K562 (cell line): ENCODE results near the gene SENP8. TPM values are rescaled to one million over a fixed set of nuclear protein-coding genes. Genes with fewer than 3 reads are reported as not detected.

Source experiments
- ATAC-seq: fragments of 200-7000 bp; cut with Tn5 transposase; 3 replicates; pipeline ENCODE4 v1.9.1; 2020; ENCODE audit warnings: moderate library complexity
- BruUV-seq: library from RNA; stranded (reverse); fragments of 400-500 nt; replicated peaks from 2 replicates; lab custom pipeline; 2021; lab: Mats Ljungman, UMichigan
- CTCF ChIA-PET: fragments of 300-600 bp; formaldehyde crosslinking; extraction: SDS; loops from one replicate; lab custom pipeline; 2021; ENCODE audit warnings: low intra/inter-chr PET ratio; lab: Yijun Ruan, JAX
- POLR2A ChIA-PET: fragments of 300-600, 350-650 bp; sonication (Branson Sonifier 250); formaldehyde crosslinking; extraction: SDS; loops from one replicate; lab custom pipeline; 2021; ENCODE audit warnings: antibody characterized with exemption, inconsistent platforms; lab: Yijun Ruan, JAX
- DNase-seq, 4 experiments: peaks; one replicate each; pipeline versions ENCODE4 v3.0.0 to v3.0.0-alpha.2; 2011 to 2018; ENCODE audit warnings: low spot score in 3 of 4, mixed read lengths in 3 of 4; ENCODE audit errors: extremely low read depth in 1 of 4
- FAIRE-seq: peaks from 2 replicates; lab custom pipeline; 2011; peaks lifted over from hg19 to GRCh38; lab: Jason Lieb, UNC
- H2AFZ ChIP-seq: 2 replicates; pipeline ENCODE4 v1.6.0; 2011; ENCODE audit warnings: low read depth, low read length, control low read depth, inconsistent platforms
- H3K27ac ChIP-seq: fragments of 200-600 bp; 3 replicates; pipeline ENCODE4 v1.8.0; 2011; ENCODE audit warnings: low read depth, mild to moderate bottlenecking, control low read depth, inconsistent platforms, low read length, moderate library complexity, mixed read lengths; ENCODE audit errors: extremely low read depth
- H3K27me3 ChIP-seq, 2 experiments: fragments of 300-600 bp in 1 of 2; 2 replicates in 1 of 2; 3 replicates in 1 of 2; pipeline versions ENCODE4 v1.6.0 to v1.8.0; 2011; ENCODE audit warnings: inconsistent platforms in 2 of 2, low read length in 2 of 2, mild to moderate bottlenecking in 1 of 2, mixed read lengths in 1 of 2, moderate library complexity in 1 of 2; ENCODE audit not compliant: control insufficient read depth in 2 of 2, insufficient read depth in 2 of 2
- H3K36me3 ChIP-seq: fragments of 300-600 bp; 3 replicates; pipeline ENCODE4 v1.8.0; 2011; ENCODE audit warnings: mild to moderate bottlenecking, low read length, inconsistent platforms; ENCODE audit not compliant: control insufficient read depth, insufficient read depth
- H3K4me1 ChIP-seq, 2 experiments: fragments of 200-600 bp in 1 of 2; replicated peaks in 1 of 2; 2 replicates in 1 of 2; 3 replicates in 1 of 2; pipeline versions ENCODE4 v1.5.1 to v1.8.0; 2011; ENCODE audit warnings: inconsistent platforms in 2 of 2, low read length in 2 of 2, mild to moderate bottlenecking in 1 of 2, mixed read lengths in 1 of 2, moderate library complexity in 1 of 2; ENCODE audit not compliant: control insufficient read depth in 2 of 2, insufficient read depth in 2 of 2
- H3K4me2 ChIP-seq: 2 replicates; pipeline ENCODE4 v1.6.1; 2011; ENCODE audit warnings: low read length, control low read depth, inconsistent platforms, mixed read lengths; ENCODE audit not compliant: insufficient read depth
- H3K4me3 ChIP-seq: fragments of 200-600 bp; sonication (generic), shearing (Covaris generic); 2 replicates; pipeline ENCODE4 v1.5.1; 2016; ENCODE audit warnings: control low read depth, inconsistent platforms
- H3K79me2 ChIP-seq: fragments of 200-600 bp; 3 replicates; pipeline ENCODE4 v1.8.0; 2011; ENCODE audit warnings: low read length, inconsistent platforms; ENCODE audit not compliant: control insufficient read depth, insufficient read depth
- H3K9ac ChIP-seq, 2 experiments: 2 replicates each; pipeline versions ENCODE4 v1.6.0 to v1.6.1; 2011; ENCODE audit warnings: low read depth in 2 of 2, low read length in 2 of 2, control low read depth in 1 of 2, inconsistent platforms in 1 of 2, mild to moderate bottlenecking in 1 of 2, mixed read lengths in 1 of 2; ENCODE audit not compliant: insufficient read depth in 1 of 2
- H3K9me1 ChIP-seq: one replicate; pipeline ENCODE4 v1.6.0; 2011; ENCODE audit warnings: inconsistent platforms, mild to moderate bottlenecking, low read length, moderate library complexity; ENCODE audit not compliant: control insufficient read depth, insufficient read depth
- H3K9me3 ChIP-seq: replicated peaks from 2 replicates; pipeline ENCODE4 v1.5.1; 2011; ENCODE audit warnings: low read depth, low read length, inconsistent platforms; ENCODE audit not compliant: control insufficient read depth, insufficient read depth
- H4K20me1 ChIP-seq: replicated peaks from 2 replicates; pipeline ENCODE4 v1.6.1; 2011; ENCODE audit warnings: low read length, inconsistent platforms, mixed read lengths; ENCODE audit not compliant: control insufficient read depth, insufficient read depth
- ARID1B ChIP-seq: fragments of 450-650 bp; IDR thresholded peaks from 2 replicates; pipeline ENCODE4 v1.6.1; 2016; ENCODE audit warnings: antibody characterized with exemption, mild to moderate bottlenecking, inconsistent platforms
- ARID3A ChIP-seq: IDR thresholded peaks from 2 replicates; pipeline ENCODE4 v1.6.1; 2012; ENCODE audit warnings: low read depth, low read length, improper control_type of control experiment, borderline replicate concordance
- ARNT ChIP-seq, 2 experiments: fragments of 450-650 bp; IDR thresholded peaks; 2 replicates each; pipeline ENCODE4 v1.6.1; 2016; ENCODE audit warnings: mild to moderate bottlenecking in 1 of 2
- BRD9 ChIP-seq: fragments of 450-650 bp; IDR thresholded peaks from 2 replicates; pipeline ENCODE4 v1.6.1; 2018; ENCODE audit warnings: low read depth; ENCODE audit not compliant: partially characterized antibody
- CHCHD3 ChIP-seq: fragments of 250-450 bp; sonication (Bioruptor Pico); IDR thresholded peaks from 2 replicates; pipeline ENCODE4 v2.1.2; 2022; ENCODE audit warnings: mild to moderate bottlenecking
- GATA2 ChIP-seq: sonication (generic); formaldehyde crosslinking; IDR thresholded peaks from 2 replicates; pipeline ENCODE4 v1.4.0; 2020; ENCODE audit warnings: mild to moderate bottlenecking, missing genetic modification reagents
- NFE2L1 ChIP-seq: fragments of 450-650 bp; IDR thresholded peaks from 2 replicates; pipeline ENCODE4 v1.6.1; 2016; ENCODE audit warnings: missing genetic modification characterization, low read depth, mild to moderate bottlenecking, missing compliant biosample characterization, moderate library complexity, borderline replicate concordance
- NR1H2 ChIP-seq: sonication (generic); formaldehyde crosslinking; IDR thresholded peaks from 2 replicates; pipeline ENCODE4 v1.4.0; 2020; ENCODE audit warnings: mild to moderate bottlenecking, missing genetic modification reagents
- PHF21A ChIP-seq: fragments of 450-650 bp; IDR thresholded peaks from 2 replicates; pipeline ENCODE4 v1.6.1; 2017; ENCODE audit warnings: low read depth, borderline replicate concordance
- PTRF ChIP-seq: fragments of 450-650 bp; IDR thresholded peaks from 2 replicates; pipeline ENCODE4 v1.6.1; 2016; ENCODE audit warnings: mild to moderate bottlenecking, missing genetic modification characterization, missing compliant biosample characterization
- SMAD4 ChIP-seq: fragments of 250-450 bp; sonication (Bioruptor Pico); conservative IDR thresholded peaks from 2 replicates; pipeline ENCODE4 v1.8.0; 2021; ENCODE audit warnings: inconsistent platforms, mild to moderate bottlenecking, moderate library complexity
- TEAD2 ChIP-seq: fragments of 450-650 bp; IDR thresholded peaks from 2 replicates; pipeline ENCODE4 v1.6.1; 2016; ENCODE audit warnings: missing genetic modification characterization, control low read depth, missing compliant biosample characterization
- ZNF124 ChIP-seq: sonication (generic); formaldehyde crosslinking; IDR thresholded peaks from 2 replicates; pipeline ENCODE4 v1.8.1; 2022; ENCODE audit warnings: missing genetic modification reagents
- ZNF184 ChIP-seq: sonication (generic); formaldehyde crosslinking; IDR thresholded peaks from 2 replicates; pipeline ENCODE4 v1.5.0; 2020; ENCODE audit warnings: missing genetic modification reagents
- ZNF583 ChIP-seq: fragments of 250-450 bp; sonication (Bioruptor Pico); IDR thresholded peaks from 2 replicates; pipeline ENCODE4 v1.4.0; 2020
- ZNF766 ChIP-seq: fragments of 200-800 bp; sonication (Bioruptor generic); conservative IDR thresholded peaks from 2 replicates; pipeline ENCODE4 v1.6.1; 2016; ENCODE audit warnings: missing genetic modification characterization, missing compliant biosample characterization
- ZNF830 ChIP-seq: fragments of 250-450 bp; sonication (Bioruptor Pico); IDR thresholded peaks from 2 replicates; pipeline ENCODE4 v1.5.0; 2021; ENCODE audit warnings: mild to moderate bottlenecking
- WGBS: fragments of 100-300 bp; shearing (Covaris generic); methylation state at CpG from one replicate; pipeline ENCODE4 v1.1.6; 2016; ENCODE audit warnings: low coverage, mixed read lengths; ENCODE audit not compliant: insufficient coverage; ENCODE audit errors: missing lambda C conversion rate; 5-methylcytosine and 5-hydroxymethylcytosine counted together
- in situ Hi-C: fragments of 300-500 bp; cut with MboI; formaldehyde crosslinking; loops from 4 replicates; pipeline ENCODE4 v1.15.0; 2018; ENCODE audit warnings: inconsistent platforms, mixed read lengths
- intact Hi-C: fragments of 100-400 bp; cut with micrococcal nuclease; formaldehyde crosslinking; loops from 2 replicates; pipeline ENCODE4 v1.14.2; 2022
- polyA plus RNA-seq, 8 experiments: library from polyadenylated mRNA; depleted of rRNA in 4 of 8; stranded (reverse) in 5 of 8; unstranded in 3 of 8; fragments of >200 nt; fragmentation: Nextera tagmentation in 2 of 8; fragmentation: Illumina TruSeq in 1 of 8; extraction: Ambion mirVana in 2 of 8; extraction: Trizol in 1 of 8; gene quantifications; 2 replicates each; pipeline versions ENCODE4 v1.2.1 to v1.2.3, GENCODE V29; 2011 to 2014; ENCODE audit warnings: inconsistent platforms in 1 of 8, missing spikeins in 1 of 8
- total RNA-seq, 7 experiments: library from RNA; depleted of rRNA in 6 of 7; stranded (reverse); fragments of >200 nt in 6 of 7; fragmentation: Illumina TruSeq in 2 of 7; extraction: Trizol in 2 of 7; gene quantifications; 2 replicates each; pipeline versions ENCODE4 v1.2.1 to v1.2.3, GENCODE V29; 2011 to 2021; ENCODE audit warnings: low replicate concordance in 1 of 7

Gene SENP8
- total and polyA plus RNA-seq, 9 of the 15 experiments (the other 6 are each of a cell fraction or from before 2014, with no cell fraction given) = 1.4 to 5.4 (median 2.4) TPM

- Histone ChIP-seq H3K27me3 (peaks cover 0 to 6% of the 10 kb centered on the region in 2 experiments; a peak in 4 of 5 replicates), H3K4me1 (no peaks in the 10 kb centered on the region), H3K4me3 (no peak overlapping the region), H3K4me2 (no peak overlapping the region), H2AFZ (no peak overlapping the region), H3K9me1 (no peaks in the 10 kb centered on the region), H3K9me3 (no peaks in the 10 kb centered on the region), H3K27ac (no peak overlapping the region), H4K20me1 (no peaks in the 10 kb centered on the region), H3K79me2 (no peaks in the 10 kb centered on the region), H3K9ac (no peak overlapping the region), H3K36me3 (no peaks in the 10 kb centered on the region)
- intact Hi-C loops = no loop called here
- CTCF ChIA-PET = no interaction called here
- DNase-seq (no peak), FAIRE-seq (no peak), ATAC-seq (no peak)
- no peak for TF ChIP-seq PHF21A
- TF ChIP-seq ARNT (IDR thresholded peaks at IDR 0.05) = no peak
- no peak for TF ChIP-seq ARID1B
- no peak for TF ChIP-seq PTRF (tag)
- no peak for TF ChIP-seq CHCHD3 (CRISPR knock-in tag)
- no peak for TF ChIP-seq NFE2L1 (tag)
- TF ChIP-seq SMAD4 = no peak
- TF ChIP-seq TEAD2 (tag) = no peak
- TF ChIP-seq GATA2 = no peak
- TF ChIP-seq BRD9 = no peak
- TF ChIP-seq ZNF766 = no peak
- no peak for TF ChIP-seq NR1H2
- TF ChIP-seq ZNF583 = no peak
- no peak for TF ChIP-seq ZNF830 (CRISPR knock-in tag)
- TF ChIP-seq ARID3A = no peak
- no peak for TF ChIP-seq ZNF124 (CRISPR knock-in tag)
- no peak for TF ChIP-seq ZNF184
- WGBS = 2% methylated on average over 3 of the region's 3 CpGs
- POLR2A ChIA-PET = interaction anchor here (1.1 kb wide), 1 partner anchor 21 kb away, joined by 3 read pairs; no protein-coding TSS in a partner anchor
- BruUV-seq = no TSS peak
- in situ Hi-C loops = no loop called here
Observed at GRCh38 chr15:72140088-72140487, 21.9 kb downstream of the SENP8 start.
